HG02943 (cell line): Measurements from ENCODE around the gene KCNK17.
A peak's percentile ranks its signal among the peaks of the same experiment; 100 is the strongest.

Experiments
- ATAC-seq: cut with Tn5 transposase; IDR thresholded peaks from one replicate; pipeline ENCODE4 v1.9.1; 2021; ENCODE audit warnings: mild to moderate bottlenecking, low read depth, moderate library complexity; ENCODE audit not compliant: unreplicated experiment

Gene KCNK17

GRCh38 chr6:39339096-39339867, 25.1 kb upstream of the KCNK17 start:
- no peak for ATAC-seq

DNA sequence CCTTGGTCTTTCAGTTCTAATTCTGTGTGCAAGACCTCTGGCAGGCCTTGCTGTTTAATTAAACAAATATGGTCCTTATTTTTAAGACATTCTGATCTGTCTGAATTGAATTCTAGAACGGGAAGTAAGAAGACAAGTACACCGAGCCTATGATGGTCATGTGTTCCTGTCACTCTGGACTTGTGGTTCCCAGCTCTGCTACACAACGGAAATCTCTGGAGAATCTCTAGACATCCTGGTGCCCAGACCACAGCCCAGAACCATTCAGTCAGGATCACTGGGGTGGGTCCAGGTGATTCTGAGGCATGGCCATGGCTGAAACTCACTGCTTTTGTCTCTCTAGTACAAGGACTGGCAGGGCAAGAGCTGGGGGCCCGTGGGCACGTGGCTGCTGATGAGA, 24.2 kb upstream of the KCNK17 start:
- no peak for ATAC-seq

GRCh38 chr6:39335780-39336545, 21.7 kb upstream of the KCNK17 start:
- ATAC-seq = no peak

GRCh38 chr6:39333644-39334438, 19.6 kb upstream of the KCNK17 start:
- no peak for ATAC-seq

- ATAC-seq = no peak
Observed at GRCh38 chr6:39330476-39330875, 16.3 kb upstream of the KCNK17 start.

GRCh38 chr6:39330057-39330456, 15.8 kb upstream of the KCNK17 start:
- ATAC-seq = peak; percentile 76

DNA sequence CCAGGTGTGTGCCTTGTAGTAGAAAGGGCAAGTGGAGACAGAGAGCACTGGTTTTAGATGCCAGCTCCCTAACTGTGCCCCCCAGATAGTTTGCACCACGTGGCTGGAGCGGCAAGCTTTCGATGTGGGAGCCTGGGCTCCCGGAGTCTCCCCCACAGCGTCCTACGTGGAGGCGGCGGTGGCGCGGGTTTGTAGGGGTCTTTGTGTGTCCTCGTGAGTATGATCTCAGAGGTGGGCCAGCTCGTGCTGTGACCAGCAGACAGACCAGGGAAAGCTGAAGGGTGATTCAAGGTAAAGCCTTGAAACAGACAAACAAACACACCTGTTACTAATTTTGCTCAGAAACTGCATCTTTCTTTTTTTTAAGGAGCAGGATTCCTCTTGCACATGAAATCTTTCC, 13.8 kb upstream of the KCNK17 start:
- ATAC-seq = no peak

GRCh38 chr6:39327507-39327906, 13.3 kb upstream of the KCNK17 start:
- no peak for ATAC-seq

- no peak for ATAC-seq
Observed at GRCh38 chr6:39322306-39322850, 8.2 kb upstream of the KCNK17 start, which contains the start of gene KCNK16. KCNK16 (minus strand) TSS chr6:39322702; CDS start chr6:39322540, 162 bp downstream.

DNA sequence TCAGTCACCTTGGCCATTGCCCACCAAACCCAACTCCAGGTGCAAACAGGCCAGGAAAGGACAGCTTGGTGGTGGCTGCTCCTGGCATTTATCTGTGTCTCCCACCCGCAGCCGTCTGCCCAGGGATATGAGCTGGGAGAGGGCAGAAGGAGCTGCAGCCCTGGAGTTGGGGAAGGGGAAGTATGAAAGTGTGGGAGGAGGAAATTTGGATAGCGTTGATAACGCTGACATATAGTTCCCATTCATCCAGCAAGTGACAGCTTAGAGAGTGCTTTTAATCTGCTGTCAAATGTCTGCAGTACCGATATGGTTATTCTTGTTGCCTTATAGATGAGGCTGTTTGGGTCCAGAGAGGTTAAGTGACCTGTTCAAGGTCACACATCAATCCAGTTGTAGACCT, 7.5 kb upstream of the KCNK17 start:
- no peak for ATAC-seq

GRCh38 chr6:39320363-39320984, 6.3 kb upstream of the KCNK17 start:
- no peak for ATAC-seq

DNA sequence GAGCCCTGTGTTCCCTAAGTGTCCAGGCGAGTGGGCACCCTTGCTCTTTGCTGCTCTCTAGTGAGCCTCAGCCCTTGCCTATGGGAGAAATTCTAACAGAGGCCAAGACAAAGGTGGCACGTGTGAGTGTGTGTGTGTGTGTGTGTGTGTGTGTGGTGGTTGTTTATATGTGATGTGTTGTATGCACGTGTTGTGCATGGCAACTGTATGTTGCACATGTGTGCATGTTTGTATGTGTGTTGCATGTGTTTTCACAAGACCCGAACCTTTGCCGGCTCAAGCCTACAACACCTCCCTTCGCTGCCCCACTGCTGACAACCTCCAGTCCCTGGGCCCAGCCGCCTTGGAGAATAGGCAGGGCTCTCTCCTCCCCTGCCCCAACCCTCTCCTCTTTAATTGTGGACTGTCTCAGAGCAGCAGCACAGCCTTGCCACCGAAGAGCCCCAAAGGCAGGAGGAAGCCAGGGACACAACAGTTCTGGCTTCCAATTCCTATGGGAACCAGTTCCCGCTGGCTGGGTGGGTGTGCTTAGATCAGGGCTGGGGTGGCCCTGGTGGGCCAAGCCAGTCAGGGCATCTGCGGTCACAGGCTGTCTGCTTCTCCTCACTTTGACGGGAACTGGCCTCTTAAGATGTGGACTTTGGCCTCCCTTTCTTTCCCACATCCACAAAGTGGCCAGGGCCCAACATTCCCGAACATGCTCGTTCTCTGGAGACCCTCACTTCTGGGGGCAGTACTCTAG, 5.6 kb upstream of the KCNK17 start:
- ATAC-seq = no peak

DNA sequence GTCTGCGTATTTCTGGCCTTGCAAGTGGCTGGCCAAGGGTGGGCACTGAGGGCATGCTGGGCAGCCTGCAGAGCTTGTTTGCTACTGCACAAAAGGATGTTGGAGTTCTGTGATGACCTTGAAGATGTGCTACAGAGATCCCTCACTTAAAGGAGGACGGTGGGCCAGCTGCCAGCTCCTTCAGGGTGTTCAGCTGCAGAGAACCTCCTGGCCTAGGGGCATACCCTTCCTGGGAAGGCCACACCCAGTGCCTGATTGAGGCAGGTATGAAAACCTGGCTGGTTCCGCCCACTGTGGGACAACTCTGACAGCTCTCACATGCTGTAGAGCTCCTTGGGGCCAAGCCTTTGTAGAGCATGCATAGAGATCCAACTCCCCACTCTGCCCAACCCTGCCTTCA, 3.0 kb upstream of the KCNK17 start:
- ATAC-seq = no peak

- no peak for ATAC-seq
Observed at GRCh38 chr6:39313526-39314272, 520 bp downstream of the KCNK17 start.

DNA sequence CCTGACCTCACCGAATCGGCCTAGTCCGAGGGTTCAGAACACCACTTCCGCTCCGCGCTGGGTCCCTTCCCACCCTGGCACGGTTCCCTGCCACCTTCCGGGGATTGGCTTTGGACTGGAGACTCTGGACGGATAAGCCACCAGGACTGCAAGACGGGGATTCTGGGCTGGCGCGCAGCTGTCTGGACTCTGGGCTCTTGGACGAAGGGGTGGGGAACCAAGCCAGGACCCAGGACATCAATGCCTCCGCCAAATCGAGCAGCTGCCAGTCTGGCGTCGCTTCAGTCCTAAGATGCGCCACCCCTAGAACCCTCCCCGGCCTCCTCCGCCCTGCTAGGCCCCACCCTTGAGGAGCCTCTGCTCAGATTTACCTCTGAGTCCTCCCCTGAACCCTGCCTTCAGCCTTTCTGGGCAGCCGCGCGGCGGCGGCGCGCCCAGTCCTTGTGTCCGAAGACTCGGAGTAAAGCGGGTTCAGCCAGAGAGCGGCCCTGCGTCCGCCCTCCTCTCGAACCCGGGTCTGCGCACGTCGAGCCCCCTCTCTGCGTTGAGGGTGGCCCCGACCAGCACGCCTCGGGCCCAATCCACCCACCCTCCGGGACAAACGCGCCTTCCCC, 1.2 kb downstream of the KCNK17 start:
- no peak for ATAC-seq

GRCh38 chr6:39310542-39310941, 3.7 kb downstream of the KCNK17 start:
- ATAC-seq = no peak

DNA sequence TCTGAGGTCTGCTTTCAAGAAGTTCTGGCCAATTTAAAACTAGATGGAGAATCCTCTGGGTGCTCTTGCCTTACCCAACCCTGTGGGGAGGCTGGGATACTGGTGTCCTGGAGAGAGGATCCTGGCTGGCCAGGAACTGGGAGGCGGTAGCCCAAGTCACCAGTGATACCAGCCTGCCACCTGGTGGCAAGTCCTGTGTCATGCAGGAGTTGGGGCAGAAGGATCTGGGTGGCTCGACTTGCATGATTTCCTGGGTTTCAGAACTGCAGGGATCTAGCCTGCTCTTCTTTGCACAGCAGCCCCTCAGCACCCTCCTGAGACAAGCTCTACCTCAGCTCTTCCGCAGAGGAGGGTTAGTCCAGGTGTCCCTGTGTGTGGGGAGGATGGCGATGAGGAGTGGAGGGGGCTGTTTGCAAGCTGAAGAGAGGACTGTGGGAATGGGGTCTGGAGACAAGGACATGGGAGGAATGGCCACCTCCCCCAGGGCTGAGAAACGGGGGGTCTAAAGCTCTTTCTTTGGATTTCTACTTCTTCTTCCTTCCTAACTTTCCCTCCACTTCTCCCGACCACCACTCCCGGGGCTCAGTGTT, 4.2 kb downstream of the KCNK17 start:
- ATAC-seq = no peak

- ATAC-seq = no peak
Observed at GRCh38 chr6:39307462-39307861, 6.8 kb downstream of the KCNK17 start.
